CD4-positive, alpha-beta T cell treated with Interleukin-17A for 4 hours (primary cell): ENCODE results near the gene KRT16.
"Not testable (repeated sequence)": the region's sequence is repeated elsewhere in the genome, so short reads cannot be mapped to it uniquely, and the experiment has no call there.

Experiments used
- DNase-seq: peaks from one replicate; pipeline ENCODE4 v3.0.0-alpha.2; 2020; ENCODE audit warnings: mixed read lengths

KRT16 gene

GRCh38 chr17:41582061-41582968 is 30.3 kb downstream of the KRT16 start:
- not testable (repeated sequence) for DNase-seq

- DNase-seq = no peak
Measured at GRCh38 chr17:41581366-41582060, 31.1 kb downstream of the KRT16 start.

GRCh38 chr17:41580687-41581365 is 31.7 kb downstream of the KRT16 start:
- no peak for DNase-seq

- no peak for DNase-seq
Measured at GRCh38 chr17:41580244-41580575, 32.4 kb downstream of the KRT16 start.

- DNase-seq = peak; percentile 60
Measured at GRCh38 chr17:41579484-41580243, 32.9 kb downstream of the KRT16 start.

- no peak for DNase-seq
Measured at GRCh38 chr17:41578971-41579370, 33.6 kb downstream of the KRT16 start.

GRCh38 chr17:41578538-41578937 is 34.0 kb downstream of the KRT16 start:
- no peak for DNase-seq

- DNase-seq = not testable (repeated sequence)
Measured at GRCh38 chr17:41576740-41577139, 35.8 kb downstream of the KRT16 start.

- no peak for DNase-seq
Measured at GRCh38 chr17:41575336-41575735, 37.2 kb downstream of the KRT16 start.

GRCh38 chr17:41571561-41572434 is 40.8 kb downstream of the KRT16 start, which contains the start of gene KRT9:
Gene KRT9 (minus strand): TSS chr17:41572059. CDS start chr17:41571992, 67 bp downstream.
- no peak for DNase-seq

GRCh38 chr17:41567317-41567716 is 45.2 kb downstream of the KRT16 start:
- peak; percentile 12 for DNase-seq

GRCh38 chr17:41565338-41565737 is 47.2 kb downstream of the KRT16 start:
- no peak for DNase-seq

- DNase-seq = no peak
Measured at GRCh38 chr17:41563607-41564170, 48.9 kb downstream of the KRT16 start.

- DNase-seq = no peak
Measured at GRCh38 chr17:41561554-41561953, 51.0 kb downstream of the KRT16 start.
